ENCODE results near the gene CD46. TPM values are rescaled to one million over a fixed set of nuclear protein-coding genes. Genes with fewer than 3 reads are reported as not detected.

Gene CD46
- total RNA-seq, 1 donor from 2014 or later = 101 TPM

DNA sequence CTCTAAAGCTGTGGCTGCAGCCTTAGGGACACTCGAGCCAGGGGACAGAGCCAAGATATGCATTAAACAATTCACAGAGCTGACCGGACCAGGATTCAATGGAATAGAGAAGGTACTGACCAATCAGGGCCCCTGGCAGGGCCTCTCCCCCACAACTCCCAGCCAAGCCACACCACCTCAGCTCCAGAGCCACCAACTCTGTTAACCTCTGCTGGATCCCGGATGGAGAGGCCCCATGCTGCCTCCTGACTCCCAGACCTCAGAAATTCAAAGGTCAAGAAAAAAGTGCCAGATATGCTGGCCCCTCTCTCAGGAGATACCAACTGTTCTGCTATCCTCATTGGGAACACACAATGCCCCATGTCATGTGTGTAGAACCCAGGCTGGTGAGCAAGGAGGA lies 62.1 kb downstream of the CD46 start:
- no peak for DNase-seq (ENCODE audit: low read depth in 2 of 2)

DNA sequence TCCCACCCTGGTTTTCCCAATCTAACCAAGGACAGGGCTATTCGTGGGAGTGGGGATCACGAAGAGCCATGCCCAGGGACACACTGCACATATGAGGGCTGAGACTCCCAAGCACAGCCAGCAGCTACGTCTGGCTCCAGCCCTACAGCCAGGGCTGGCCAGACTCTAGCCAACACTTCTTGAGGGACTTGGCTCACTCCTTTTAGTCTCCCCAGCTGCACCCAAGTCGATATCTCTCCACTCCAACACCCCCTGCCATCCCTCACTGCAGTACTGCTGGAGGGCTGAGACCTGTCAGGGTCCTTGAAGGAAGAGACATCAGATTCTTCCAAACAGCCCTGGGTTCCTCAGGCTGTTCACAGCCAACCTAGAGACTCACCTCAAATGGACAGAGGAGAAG lies 62.6 kb downstream of the CD46 start:
- no peak for DNase-seq (ENCODE audit: low read depth in 2 of 2)

DNA sequence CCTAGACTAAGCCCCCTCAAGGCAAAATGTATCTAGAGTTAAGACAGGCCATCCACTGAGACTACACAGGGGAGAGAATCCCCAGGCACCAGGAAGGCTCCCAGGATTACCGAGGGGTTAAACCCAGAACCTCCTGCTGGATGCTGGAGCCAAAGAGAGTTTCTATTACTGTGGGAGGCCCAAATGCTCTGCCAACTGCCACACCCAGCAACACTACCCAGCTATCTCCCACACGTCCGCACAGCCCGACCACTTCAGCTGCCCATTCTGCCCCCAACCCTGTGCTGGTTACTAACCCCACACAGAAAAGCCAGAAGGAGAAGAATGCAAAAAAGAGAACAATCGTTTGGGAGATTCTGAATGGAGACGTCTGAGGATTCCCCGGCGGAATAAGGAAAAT lies 63.6 kb downstream of the CD46 start:
- DNase-seq (ENCODE audit: low read depth in 2 of 2) = no peak

DNA sequence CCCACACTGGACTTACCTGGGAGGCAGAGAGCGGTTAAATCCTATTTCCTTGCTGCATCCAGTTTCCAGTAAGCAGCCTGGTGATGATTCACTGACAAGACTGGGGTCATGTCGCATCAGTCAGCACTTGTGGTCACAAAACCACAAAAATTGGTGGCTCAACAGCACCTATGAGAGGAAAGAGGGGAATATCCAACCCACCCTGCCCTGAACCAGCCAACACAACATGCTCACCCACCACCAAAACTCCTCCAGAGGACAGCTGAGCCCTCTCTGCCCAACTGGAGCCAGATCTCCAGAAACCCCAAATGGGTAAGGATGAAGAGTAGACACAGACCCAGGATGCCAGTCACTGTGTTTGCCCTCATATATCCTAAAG lies 64.0 kb downstream of the CD46 start:
- DNase-seq (ENCODE audit: low read depth in 2 of 2) = peak in 1 of 2 donors; percentile 46

DNA sequence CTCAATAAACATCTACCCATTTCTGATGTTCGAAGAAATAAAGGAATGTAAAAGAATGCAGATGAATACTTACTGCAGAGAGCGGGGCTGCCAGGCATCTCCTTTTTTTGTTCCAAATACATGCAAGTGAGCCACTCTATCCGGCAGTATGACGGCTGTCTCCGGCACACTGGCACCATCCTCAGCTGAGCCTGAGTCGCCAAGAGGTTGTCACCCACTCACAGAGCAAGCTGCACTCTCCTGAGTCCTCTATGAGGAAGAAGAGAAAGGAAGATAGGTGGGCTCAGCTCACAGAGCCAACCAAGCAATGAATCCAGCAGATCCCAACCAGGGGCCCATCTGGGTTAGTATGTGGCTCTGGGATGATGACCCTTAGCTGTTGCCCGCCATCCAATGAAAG lies 65.3 kb downstream of the CD46 start:
- DNase-seq (ENCODE audit: low read depth in 2 of 2) = no peak

DNA sequence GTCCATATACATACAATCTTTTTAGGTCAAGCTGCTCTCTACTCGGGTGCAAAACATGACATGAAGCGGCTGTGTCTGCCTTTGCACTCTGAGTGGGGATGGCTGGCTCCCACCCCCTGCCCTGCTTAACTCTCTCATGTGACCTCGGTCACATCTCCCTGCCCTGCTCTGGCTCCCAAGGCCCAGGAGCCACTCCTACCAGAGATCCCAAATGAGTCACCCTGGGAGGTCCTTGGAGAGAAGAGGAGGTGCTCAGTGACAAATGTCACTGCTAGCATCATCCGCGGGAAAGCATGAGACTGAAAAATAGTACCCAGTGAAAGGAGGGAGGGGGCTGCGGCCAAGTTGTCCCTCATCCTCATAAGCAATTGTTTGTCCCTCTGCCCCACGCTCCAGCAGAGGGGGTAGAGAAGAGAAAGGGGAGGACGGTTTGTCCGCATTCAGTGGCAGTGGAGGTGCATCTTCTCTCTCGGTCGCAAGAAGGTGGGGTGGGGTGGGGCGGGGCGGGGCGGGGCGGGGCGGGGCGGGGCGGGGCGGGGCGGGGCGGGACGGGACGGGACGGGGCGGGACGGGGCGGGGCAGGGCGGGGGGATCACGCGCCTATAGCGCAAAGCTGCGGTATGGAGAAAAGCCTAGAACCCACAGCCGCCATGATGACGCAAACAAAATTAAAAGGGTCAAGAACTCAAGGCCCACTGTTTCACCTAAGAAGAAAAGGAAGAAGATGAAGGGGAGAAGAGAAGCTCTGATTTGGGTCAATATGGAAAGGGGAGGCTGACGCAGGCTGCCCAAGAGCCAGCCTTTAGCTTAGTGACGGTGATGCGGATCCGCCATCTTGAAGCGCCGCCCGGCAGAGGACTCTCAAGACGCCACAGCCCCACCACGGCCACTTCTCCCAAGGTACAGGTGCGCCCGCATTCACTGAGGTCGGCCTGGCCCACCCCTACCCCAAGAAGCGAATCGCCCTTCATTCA lies 66.2 kb downstream of the CD46 start:
- no peak for DNase-seq (ENCODE audit: low read depth in 2 of 2)

DNA sequence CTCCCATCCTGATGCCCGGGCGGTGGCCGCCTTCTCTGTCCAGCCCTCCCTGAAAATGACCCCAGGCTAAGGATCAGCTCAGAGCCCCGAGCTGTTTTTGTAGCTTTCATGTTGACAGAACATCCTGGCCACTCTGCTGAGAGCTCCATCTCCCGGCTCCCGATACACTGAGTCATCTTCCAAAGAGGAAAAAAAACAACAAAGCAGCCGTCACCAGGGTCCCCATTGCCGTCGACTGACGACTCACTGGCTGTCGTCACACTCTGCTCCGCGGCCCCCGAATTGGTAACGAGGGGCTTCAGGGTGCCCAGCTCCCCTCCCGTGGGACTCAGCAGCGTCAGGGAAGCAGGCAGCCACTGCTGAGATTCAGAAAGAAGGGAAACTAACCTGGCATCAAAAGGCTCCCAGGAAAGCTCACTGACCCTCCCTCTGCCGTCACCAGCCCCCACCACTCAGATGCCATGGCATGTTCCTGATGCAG lies 67.2 kb downstream of the CD46 start:
- peak; percentile 73 to 91 for DNase-seq (ENCODE audit: low read depth in 2 of 2)

DNA sequence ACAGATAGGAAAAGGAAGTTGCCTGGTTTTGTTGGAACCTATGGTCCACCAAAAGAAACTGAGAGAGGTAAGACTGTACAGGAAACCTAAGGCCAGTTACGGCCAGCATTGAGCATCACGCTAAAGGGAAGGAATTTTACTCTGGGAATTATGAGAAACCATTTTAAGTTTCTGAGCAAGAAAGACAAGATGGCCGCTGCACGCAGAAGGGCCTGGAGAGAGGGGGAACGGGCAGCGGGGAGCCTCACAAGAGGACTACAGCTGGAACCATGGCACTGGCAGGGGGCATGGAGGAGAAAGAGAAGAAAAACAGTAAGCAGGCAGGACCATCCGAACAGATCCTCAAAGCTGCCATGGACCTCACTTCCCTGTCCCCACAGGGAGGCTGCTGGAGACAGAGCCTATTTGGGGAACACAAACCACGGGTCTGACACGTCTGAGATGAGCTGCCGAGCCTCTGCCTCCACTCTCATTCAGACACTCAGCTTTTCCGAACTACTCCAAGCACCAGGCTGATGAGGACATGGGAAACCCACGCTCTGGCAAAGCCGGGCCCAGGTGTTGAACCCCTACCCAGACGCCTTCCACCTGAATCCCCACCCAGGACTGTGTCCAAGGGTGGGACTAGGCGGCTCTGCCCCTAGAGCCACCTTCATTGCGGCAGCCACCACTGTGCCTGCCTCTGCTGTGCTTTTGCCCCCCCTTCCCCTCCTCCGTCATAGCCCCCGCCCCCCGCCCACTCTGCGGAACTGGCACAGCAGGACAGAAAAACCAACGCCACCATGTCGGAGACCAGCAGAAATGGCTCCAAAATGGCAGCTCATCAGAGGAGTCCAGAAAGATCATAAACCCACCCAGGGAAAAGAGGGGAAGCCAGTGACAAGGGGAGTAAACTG lies 69.0 kb downstream of the CD46 start:
- DNase-seq (ENCODE audit: low read depth in 2 of 2) = no peak

DNA sequence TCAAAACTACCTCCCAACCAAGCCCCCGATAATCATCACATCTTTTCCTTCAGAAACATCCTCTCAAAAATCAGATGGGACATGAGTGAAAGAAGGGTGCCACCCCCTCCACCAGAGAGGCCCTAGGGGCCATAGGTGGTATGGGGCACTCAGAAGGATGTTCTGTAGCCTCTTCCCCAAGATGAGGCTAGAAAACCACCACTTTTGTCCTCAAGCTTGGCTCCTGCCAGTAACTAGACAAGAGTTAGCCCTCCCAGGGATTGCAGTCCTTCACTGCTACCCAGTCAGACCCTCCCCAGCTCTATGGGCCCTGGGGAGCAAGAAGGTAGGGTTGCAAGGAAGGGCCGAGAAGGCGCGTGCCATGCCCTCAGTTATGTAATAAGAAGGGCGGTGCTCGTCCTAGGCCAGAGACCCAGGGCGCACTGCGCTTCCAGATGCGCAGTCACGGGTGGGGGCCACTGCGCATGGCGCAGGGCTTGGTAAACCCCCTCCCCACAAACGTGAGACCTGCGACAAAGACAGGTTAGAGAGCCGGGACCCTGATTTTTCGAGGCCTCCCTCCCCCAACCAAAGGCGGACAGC lies 69.7 kb downstream of the CD46 start:
- DNase-seq (ENCODE audit: low read depth in 2 of 2) = no peak

DNA sequence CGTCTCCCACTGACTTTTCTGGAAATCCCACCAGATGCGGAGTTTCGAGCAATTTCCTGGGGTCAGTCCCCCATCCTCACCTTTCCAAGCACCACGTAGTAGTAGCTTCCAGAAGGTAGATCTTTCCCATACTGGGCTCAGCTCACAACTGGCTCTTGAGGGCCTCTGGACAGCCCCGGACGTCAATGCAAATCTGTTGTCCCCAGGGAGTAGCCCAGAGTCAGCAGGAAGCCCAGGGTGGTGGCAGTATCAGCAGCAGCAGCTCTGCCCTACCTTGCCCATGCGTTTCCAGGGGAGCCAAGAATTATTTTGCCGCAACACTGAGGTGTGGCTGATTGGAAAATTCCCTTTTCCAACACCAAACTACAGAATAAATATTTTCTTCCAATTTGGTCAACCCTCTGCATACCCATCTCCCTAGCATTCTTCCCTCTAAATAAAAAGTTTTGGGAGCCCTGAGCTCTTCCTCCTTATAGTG lies 70.3 kb downstream of the CD46 start:
- no peak for DNase-seq (ENCODE audit: low read depth in 2 of 2)

DNA sequence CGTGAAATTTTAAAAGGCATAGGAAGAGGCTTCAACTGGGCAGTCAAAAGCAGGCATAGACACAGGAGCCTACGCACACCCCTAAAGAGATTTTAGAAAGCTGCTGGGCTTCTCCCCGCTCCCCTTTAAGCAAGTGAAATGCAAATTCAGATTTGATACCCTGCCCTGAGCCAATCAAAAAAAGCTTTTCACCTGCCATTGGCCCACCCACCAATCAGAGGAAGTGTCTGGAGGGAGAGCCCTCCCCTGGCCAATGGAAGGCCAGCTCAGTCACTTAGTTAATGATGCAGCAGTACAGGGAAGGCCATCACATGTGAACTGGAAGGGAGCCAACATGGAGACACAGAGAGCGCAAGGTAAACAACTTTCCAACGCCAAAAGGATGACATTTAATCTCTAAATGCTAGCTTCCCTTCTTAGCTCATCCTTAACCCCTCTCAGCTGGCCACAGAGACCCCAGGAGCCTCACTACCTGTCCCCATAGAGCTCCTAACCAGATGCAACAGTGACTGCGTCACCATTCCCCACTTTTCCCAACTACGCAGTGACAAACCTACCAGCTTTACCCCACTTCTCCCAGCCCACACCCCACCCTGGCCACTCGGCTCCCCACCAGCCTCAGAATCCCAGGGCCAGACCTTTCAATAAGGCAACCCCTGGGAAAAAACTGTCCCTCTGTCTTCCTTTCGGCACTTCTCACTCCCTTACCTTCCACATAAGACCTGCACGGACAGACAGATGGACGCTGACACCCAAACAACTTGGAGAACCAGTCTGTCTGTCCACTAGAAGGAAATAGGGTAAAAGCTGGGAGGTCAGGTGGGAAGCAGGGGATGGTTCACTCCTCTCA lies 71.0 kb downstream of the CD46 start:
- DNase-seq (ENCODE audit: low read depth in 2 of 2) = peak; percentile 74 to 93

DNA sequence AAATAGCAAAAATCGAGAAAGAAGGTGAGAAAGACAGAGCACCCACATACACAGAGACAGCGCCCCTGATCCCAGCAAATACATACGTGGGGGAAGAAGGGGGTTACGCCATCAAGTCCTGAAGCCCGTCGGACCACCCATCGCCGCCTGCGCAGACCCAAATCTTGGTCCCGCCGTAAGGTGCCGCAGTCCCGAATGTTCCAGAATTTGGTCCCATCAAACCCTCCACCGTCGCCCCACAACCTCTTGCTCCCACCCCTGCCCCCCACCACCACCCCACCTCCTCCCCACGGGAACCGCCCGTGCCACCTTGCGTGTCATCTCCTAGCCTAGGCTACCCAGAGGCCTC lies 71.7 kb downstream of the CD46 start:
- DNase-seq (ENCODE audit: low read depth in 2 of 2) = no peak

DNA sequence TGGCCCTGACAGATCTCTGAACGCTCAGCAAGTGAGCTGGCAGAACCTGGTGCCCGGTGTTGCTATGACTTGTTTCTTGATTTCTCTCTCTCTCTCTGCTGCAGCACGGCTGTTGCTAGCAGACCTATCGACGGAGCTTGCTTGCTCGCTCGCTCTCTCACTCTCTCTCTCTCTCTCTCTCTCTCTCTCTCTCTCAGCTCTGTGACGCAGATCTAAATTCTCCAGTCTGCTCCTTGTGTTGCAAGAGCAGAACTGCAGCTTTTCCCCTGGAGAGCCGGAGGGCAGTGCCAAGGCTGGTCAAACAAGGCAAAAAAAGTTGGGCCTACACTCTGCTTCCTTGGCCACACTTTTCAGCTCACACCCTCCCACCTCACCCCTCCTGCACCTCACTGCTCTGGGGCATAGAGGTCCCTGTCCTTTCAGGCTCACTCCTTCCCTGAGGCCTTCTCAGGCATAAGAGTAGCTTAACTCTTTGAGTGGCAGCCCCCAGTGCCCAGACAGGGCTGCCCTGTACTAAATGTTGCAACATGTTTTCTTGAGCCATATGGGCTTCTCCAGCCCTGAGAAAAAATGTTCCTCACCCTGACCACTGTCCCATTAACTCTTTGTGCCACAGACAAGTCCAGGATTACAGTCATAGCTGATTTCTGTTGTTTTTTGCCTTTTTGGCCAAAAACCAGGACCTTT lies 72.2 kb downstream of the CD46 start:
- peak; percentile 84 to 88 for DNase-seq (ENCODE audit: low read depth in 2 of 2)

DNA sequence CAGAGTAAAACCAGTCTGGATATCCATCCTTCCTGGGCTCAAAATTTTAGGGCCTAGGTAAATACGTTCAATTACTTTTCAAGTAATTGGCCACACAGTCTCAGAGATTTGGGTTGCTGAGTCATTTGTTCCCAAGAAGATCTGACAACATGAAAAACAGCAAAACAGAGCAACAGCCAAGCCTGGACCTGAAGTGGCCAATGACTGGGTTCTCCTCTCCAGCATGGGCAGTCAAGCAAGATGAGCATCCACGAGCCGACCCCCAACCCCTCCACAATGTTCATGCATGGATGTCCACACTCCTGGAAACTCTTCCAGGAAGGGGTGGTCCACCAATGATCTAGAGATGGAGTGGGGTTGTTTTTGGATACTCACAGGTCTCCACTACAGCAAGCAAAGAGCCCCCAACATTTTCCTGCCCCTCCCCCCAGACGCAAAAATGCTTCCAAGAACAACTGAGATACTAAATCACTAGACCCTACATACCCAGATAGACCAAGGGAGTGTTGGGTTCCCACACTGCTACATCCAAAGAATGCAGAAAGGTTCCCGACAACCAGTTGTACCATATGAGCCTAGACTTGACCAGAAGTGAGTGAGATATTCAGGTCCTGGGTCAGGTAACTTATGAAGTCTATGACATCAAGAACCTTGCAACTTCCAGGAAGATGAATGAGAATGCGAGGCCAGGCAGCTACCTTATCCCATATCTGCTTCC lies 73.0 kb downstream of the CD46 start:
- DNase-seq (ENCODE audit: low read depth in 2 of 2) = no peak

DNA sequence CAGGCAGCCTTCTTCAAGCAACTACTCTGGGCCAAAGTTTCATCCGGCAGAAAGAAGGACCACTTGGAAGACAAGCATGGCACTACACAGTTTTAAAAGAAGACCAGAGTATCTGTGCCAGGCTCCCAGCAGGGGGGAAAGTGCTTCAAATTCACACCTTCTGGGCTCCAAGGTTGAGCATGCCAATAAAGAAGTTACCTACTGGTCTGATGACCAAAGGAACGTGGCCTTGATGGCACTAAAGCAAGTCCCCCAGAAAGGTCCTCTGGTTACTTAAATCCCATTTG lies 73.5 kb downstream of the CD46 start:
- DNase-seq (ENCODE audit: low read depth in 2 of 2) = no peak

DNA sequence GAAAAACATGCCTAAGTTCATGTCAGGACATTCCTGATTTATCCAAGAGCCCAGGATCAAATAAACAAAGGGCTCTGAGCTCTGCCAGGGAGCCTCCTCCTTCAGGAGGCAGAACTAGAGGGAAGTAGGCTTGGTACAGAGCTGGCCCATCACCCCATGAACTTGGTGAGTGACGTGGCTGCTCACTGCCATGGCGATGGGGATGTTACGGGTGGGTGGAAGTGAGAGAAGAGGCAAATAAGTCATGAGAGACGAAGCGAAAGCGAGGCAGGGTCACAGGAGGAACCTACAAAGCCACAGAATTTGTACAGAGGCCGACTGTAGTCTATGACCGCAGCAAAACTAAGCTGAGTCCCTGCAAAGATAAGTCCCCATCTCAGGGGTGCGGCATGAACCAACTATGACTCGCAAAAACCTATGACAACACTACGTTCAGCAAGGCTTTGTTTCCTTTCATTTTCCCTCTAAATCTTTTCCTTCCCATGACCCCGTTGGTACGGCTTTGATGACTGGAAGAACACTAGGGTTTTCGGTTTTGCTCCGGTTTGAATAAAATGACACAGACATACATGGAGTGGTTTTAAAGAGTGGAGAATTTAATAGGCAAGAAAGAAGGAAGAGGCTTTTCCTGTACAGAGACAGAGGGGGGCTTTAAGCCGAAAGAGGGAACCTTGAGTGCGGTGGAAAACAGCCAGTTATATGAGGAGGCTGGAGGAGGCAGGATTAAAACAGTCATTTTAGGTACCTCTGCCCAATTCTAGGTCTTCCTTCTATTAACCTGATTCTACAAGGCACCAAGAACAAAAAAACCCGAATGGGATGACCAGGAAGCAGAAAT lies 74.1 kb downstream of the CD46 start:
- peak in 1 of 2 donors; percentile 59 for DNase-seq (ENCODE audit: low read depth in 2 of 2)

DNA sequence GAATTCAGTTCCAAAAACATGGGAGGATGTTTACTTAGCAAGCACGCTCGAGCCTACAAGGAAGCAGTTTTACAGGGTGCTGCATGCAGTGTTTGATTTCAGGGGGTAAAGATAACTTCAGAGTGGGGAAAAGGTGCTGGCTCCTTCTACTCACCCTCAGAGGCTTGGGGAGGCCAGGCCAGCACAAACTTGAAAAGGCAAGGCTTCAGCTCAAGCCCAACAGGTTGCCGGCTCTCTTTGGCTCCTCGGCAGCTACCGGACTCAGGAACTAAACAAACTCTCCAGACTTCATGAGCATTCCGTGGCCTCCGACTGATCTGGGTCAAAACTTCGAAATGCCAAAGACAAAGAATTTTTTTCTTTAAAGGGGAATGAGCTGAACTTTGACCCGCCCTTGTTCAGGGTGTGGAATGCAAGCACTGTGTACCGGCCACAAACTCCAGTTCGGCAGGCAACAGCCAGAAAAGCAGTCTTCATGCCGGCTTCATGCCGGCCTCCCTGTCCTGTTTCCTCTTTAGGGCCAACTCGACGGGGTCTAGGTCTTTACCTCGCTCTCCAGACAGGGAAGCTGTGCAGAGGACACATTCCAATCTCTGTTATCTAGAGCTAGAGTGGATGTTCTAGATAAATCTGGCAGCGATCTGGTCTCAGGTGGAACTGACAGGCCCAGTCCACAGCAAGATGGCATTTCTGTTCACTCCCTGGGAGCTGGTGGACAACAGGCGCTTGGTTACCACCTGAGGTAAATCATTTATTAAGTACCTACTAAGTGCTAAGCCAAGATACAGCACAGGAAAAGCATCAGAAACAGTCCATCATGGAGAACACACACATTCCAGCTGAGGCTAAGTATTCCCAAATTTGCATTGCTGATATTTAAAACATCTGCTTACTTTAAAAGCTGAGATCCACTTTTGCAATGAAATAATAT lies 75.0 kb downstream of the CD46 start:
- no peak for DNase-seq (ENCODE audit: low read depth in 2 of 2)

DNA sequence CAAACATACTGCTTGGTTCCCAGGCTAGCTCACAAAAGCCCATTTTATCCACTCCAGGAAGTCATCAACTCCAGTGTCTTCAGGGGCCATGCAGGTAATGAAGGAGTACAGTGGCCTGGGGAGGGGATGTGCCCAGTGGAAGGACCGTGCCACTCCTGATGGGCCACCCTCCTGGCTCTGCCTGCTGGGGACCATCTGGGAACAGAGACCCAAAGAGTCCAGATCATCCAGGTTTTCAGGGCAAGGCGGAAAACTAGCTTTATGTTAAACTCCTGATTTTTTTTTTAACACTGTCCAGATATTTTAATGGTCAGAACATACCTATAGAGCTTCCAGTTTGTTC lies 75.6 kb downstream of the CD46 start:
- DNase-seq (ENCODE audit: low read depth in 2 of 2) = no peak
